HepG2 (cell line): ENCODE results near the gene MEGF6. TPM values are rescaled to one million over a fixed set of nuclear protein-coding genes. Genes with fewer than 3 reads are reported as not detected.

ENCODE experiments used
- ASH2L ChIP-seq: fragments of 300-600, 200-600 bp; sonication (generic); IDR thresholded peaks from 2 replicates; pipeline ENCODE4 v1.7.0; 2017; ENCODE audit warnings: low read depth, mild to moderate bottlenecking, moderate library complexity, mixed read lengths, low read length; ENCODE audit not compliant: insufficient read length
- BATF2 ChIP-seq: sonication (generic); formaldehyde crosslinking; IDR thresholded peaks from 2 replicates; pipeline ENCODE4 v1.8.0; 2022; ENCODE audit warnings: mild to moderate bottlenecking, missing genetic modification reagents, moderate library complexity
- CENPX ChIP-seq: sonication (generic); formaldehyde crosslinking; IDR thresholded peaks from 2 replicates; pipeline ENCODE4 v1.9.0; 2021; ENCODE audit warnings: mild to moderate bottlenecking, missing genetic modification reagents, moderate library complexity
- CSRNP1 ChIP-seq: sonication (generic); formaldehyde crosslinking; IDR thresholded peaks from 2 replicates; pipeline ENCODE4 v1.8.1; 2023; ENCODE audit warnings: mild to moderate bottlenecking, missing genetic modification reagents
- HIC2 ChIP-seq: sonication (generic); formaldehyde crosslinking; IDR thresholded peaks from 2 replicates; pipeline ENCODE4 v1.9.0; 2022; ENCODE audit warnings: low read depth, missing genetic modification reagents
- HOXA3 ChIP-seq: sonication (generic); formaldehyde crosslinking; IDR thresholded peaks from 2 replicates; pipeline ENCODE4 v1.5.0; 2020; ENCODE audit warnings: missing genetic modification reagents
- KDM5B ChIP-seq: sonication (generic); formaldehyde crosslinking; IDR thresholded peaks from 2 replicates; pipeline ENCODE4 v1.4.0; 2020; ENCODE audit warnings: missing genetic modification reagents, mild to moderate bottlenecking, borderline replicate concordance
- POLR2A ChIP-seq, 2 experiments: IDR thresholded peaks; 2 replicates each; pipeline ENCODE4 v1.6.1; 2011; ENCODE audit warnings: low read depth in 2 of 2, low read length in 2 of 2, mild to moderate bottlenecking in 1 of 2, moderate library complexity in 1 of 2; ENCODE audit not compliant: insufficient read depth in 1 of 2
- REPIN1 ChIP-seq: sonication (generic); formaldehyde crosslinking; IDR thresholded peaks from 2 replicates; pipeline ENCODE4 v1.8.0; 2022; ENCODE audit warnings: missing genetic modification reagents, low read depth, mild to moderate bottlenecking, borderline replicate concordance
- SMARCE1 ChIP-seq: fragments of 450-650 bp; IDR thresholded peaks from 2 replicates; pipeline ENCODE4 v1.6.1; 2017; ENCODE audit warnings: borderline replicate concordance
- TAF15 ChIP-seq: fragments of 200-400 bp; formaldehyde crosslinking; IDR thresholded peaks from one replicate; pipeline ENCODE4 v1.6.1; 2018; ENCODE audit warnings: mild to moderate bottlenecking, low read depth, low read length; ENCODE audit not compliant: poor library complexity, severe bottlenecking
- TEF ChIP-seq: sonication (generic); formaldehyde crosslinking; IDR thresholded peaks from 2 replicates; pipeline ENCODE4 v1.5.0; 2020; ENCODE audit warnings: missing genetic modification reagents
- XRCC5 ChIP-seq: fragments of 200-400 bp; formaldehyde crosslinking; optimal IDR thresholded peaks from 2 replicates; pipeline ENCODE3; 2017; ENCODE audit warnings: mild to moderate bottlenecking, low read length
- ZBED4 ChIP-seq: sonication (generic); formaldehyde crosslinking; IDR thresholded peaks from 2 replicates; pipeline ENCODE4 v1.4.0; 2020; ENCODE audit warnings: missing genetic modification reagents, borderline replicate concordance
- ZNF296 ChIP-seq: sonication (generic); formaldehyde crosslinking; conservative IDR thresholded peaks from 2 replicates; pipeline ENCODE4 v1.5.0; 2020; ENCODE audit warnings: mild to moderate bottlenecking, missing genetic modification reagents
- ZNF788 ChIP-seq: sonication (generic); formaldehyde crosslinking; IDR thresholded peaks from 2 replicates; pipeline ENCODE4 v1.5.0; 2020; ENCODE audit warnings: mild to moderate bottlenecking, missing genetic modification reagents, borderline replicate concordance
- ZSCAN25 ChIP-seq: sonication (generic); formaldehyde crosslinking; IDR thresholded peaks from 2 replicates; pipeline ENCODE4 v1.8.0; 2022; ENCODE audit warnings: mild to moderate bottlenecking, missing genetic modification reagents
- ZSCAN5A ChIP-seq: sonication (generic); formaldehyde crosslinking; IDR thresholded peaks from 2 replicates; pipeline ENCODE4 v1.8.0; 2022; ENCODE audit warnings: mild to moderate bottlenecking, missing genetic modification reagents, borderline replicate concordance
- polyA plus RNA-seq, 8 experiments: library from polyadenylated mRNA; depleted of rRNA in 3 of 8; stranded (reverse) in 7 of 8; unstranded in 1 of 8; fragments of >200 nt; fragmentation: Illumina TruSeq in 4 of 8; extraction: Trizol in 4 of 8; gene quantifications; 2 replicates each; pipeline versions ENCODE4 v1.2.1 to v1.2.3, GENCODE V29; 2011 to 2016; ENCODE audit warnings: low read depth in 4 of 8, missing spikeins in 1 of 8, mixed read lengths in 1 of 8; ENCODE audit not compliant: insufficient read depth in 1 of 8
- total RNA-seq, 5 experiments: library from RNA; depleted of rRNA; stranded (reverse); fragments of >200 nt; fragmentation: Illumina TruSeq; extraction: Trizol; gene quantifications; 2 replicates each; pipeline ENCODE4 v1.2.3, GENCODE V29; 2016; ENCODE audit warnings: low read depth in 1 of 5

MEGF6 gene
- total and polyA plus RNA-seq, 2 of the 13 experiments (the other 11 are each of a cell fraction or from before 2014, with no cell fraction given), result 1.9 TPM

GRCh38 chr1:3649342-3650247 lies 38.3 kb upstream of the MEGF6 start, which contains the start of gene WRAP73 (continued):
- TF ChIP-seq ZNF788 (CRISPR knock-in tag) (no peak), TEF (no peak), KDM5B (CRISPR knock-in tag) (peak; percentile 78; the same call in 1 of the 2 replicates), HOXA3 (CRISPR knock-in tag) (peak; percentile 62; the same call in 1 of the 2 replicates), ASH2L (peak; percentile 66), XRCC5 (peak; percentile 59), ZBED4 (no peak), REPIN1 (CRISPR knock-in tag) (no peak), ZSCAN5A (CRISPR knock-in tag) (no peak), CENPX (CRISPR knock-in tag) (no peak), CSRNP1 (CRISPR knock-in tag) (no peak), POLR2A (IDR thresholded peaks at IDR 0.05; ENCODE audit: insufficient read depth in 1 of 2, low read depth in 2 of 2, low read length in 2 of 2) (peak; percentile 65 to 76), SMARCE1 (no peak), TAF15 (no peak), ZSCAN25 (CRISPR knock-in tag) (no peak), ZNF296 (CRISPR knock-in tag) (no peak), HIC2 (CRISPR knock-in tag) (no peak), BATF2 (CRISPR knock-in tag) (no peak)
